Measurements from ENCODE around the gene ORAI3.
A peak's percentile ranks its signal among the peaks of the same experiment; 100 is the strongest.

ORAI3 gene

GRCh38 chr16:30969246-30969842, 20.5 kb downstream of the ORAI3 start:
- no peak overlapping the region for H3K4me3 ChIP-seq (ENCODE audit: low read depth, low read length)
- no peak for TF ChIP-seq CTCF (IDR thresholded peaks at IDR 0.05; ENCODE audit: insufficient read depth, low read length, missing control alignments)
- POLR2A ChIA-PET: interaction anchor here (1.1 kb wide), 1 partner anchor 211 kb away, joined by 5 read pairs; no protein-coding TSS in a partner anchor
- CTCF ChIA-PET: interaction anchor here (1.1 to 11.0 kb wide), 4 partner anchors 8 to 173 kb away, joined by 3 to 98 read pairs (median 4); partner anchors contain the start of gene HSD3B7
- DNase-seq (ENCODE audit: low read depth, low spot score): no peak

- CTCF ChIA-PET: interaction anchor here (0.6 to 11.0 kb wide), 3 partner anchors 13 to 472 kb away, joined by 3 to 98 read pairs (median 4); partner anchors contain the start of gene HSD3B7
- H3K4me3 ChIP-seq (ENCODE audit: low read depth, low read length): no peak overlapping the region
- no peak for DNase-seq (ENCODE audit: low read depth, low spot score)
- no peak for TF ChIP-seq CTCF (IDR thresholded peaks at IDR 0.05; ENCODE audit: insufficient read depth, low read length, missing control alignments)
- POLR2A ChIA-PET: interaction anchor here (1.1 kb wide), 1 partner anchor 13 kb away, joined by 3 read pairs; no protein-coding TSS in a partner anchor
Measured at GRCh38 chr16:30971298-30971697, 22.4 kb downstream of the ORAI3 start.

- CTCF ChIA-PET: interaction anchor here (0.6 to 1.6 kb wide), 4 partner anchors 11 to 98 kb away, joined by 3 to 14 read pairs (median 4); partner anchors contain the start of gene HSD3B7
- DNase-seq (ENCODE audit: low read depth, low spot score): no peak
- no peak overlapping the region for H3K4me3 ChIP-seq (ENCODE audit: low read depth, low read length)
- POLR2A ChIA-PET: no interaction called here
- peak; percentile 32 for TF ChIP-seq CTCF (IDR thresholded peaks at IDR 0.05; ENCODE audit: insufficient read depth, low read length, missing control alignments)
Measured at GRCh38 chr16:30972872-30973271, 24.0 kb downstream of the ORAI3 start.

GRCh38 chr16:30974348-30974747, 25.5 kb downstream of the ORAI3 start:
- ChIA-PET CTCF (interaction anchor here (1.6 kb wide), 1 partner anchor 9 kb away, joined by 5 read pairs; no protein-coding TSS in a partner anchor), POLR2A (interaction anchor here (0.6 kb wide), 1 partner anchor 77 kb away, joined by 3 read pairs; no protein-coding TSS in a partner anchor)
- TF ChIP-seq CTCF (IDR thresholded peaks at IDR 0.05; ENCODE audit: insufficient read depth, low read length, missing control alignments): no peak
- DNase-seq (ENCODE audit: low read depth, low spot score): no peak
- H3K4me3 ChIP-seq (ENCODE audit: low read depth, low read length): no peak overlapping the region

- no peak for TF ChIP-seq CTCF (IDR thresholded peaks at IDR 0.05; ENCODE audit: insufficient read depth, low read length, missing control alignments)
- DNase-seq (ENCODE audit: low read depth, low spot score): no peak
- POLR2A ChIA-PET: no interaction called here
- CTCF ChIA-PET: interaction anchor here (1.9 kb wide), 1 partner anchor 9 kb away, joined by 15 read pairs; the partner anchor contains the start of gene HSD3B7
- H3K4me3 ChIP-seq (ENCODE audit: low read depth, low read length): no peak overlapping the region
Measured at GRCh38 chr16:30976486-30976885, 27.6 kb downstream of the ORAI3 start.

GRCh38 chr16:30977502-30977901, 28.6 kb downstream of the ORAI3 start:
- CTCF ChIA-PET: no interaction called here
- DNase-seq (ENCODE audit: low read depth, low spot score): no peak

More at GRCh38 chr16:30977502-30977901, 28.6 kb downstream of the ORAI3 start:
- no peak overlapping the region for H3K4me3 ChIP-seq (ENCODE audit: low read depth, low read length)
- POLR2A ChIA-PET: no interaction called here
- peak; percentile 33 for TF ChIP-seq CTCF (IDR thresholded peaks at IDR 0.05; ENCODE audit: insufficient read depth, low read length, missing control alignments)
